HG03457 (cell line): ENCODE results near the gene PPFIA4.

Source experiments
- ATAC-seq: cut with Tn5 transposase; IDR thresholded peaks from one replicate; pipeline ENCODE4 v1.9.1; 2021; ENCODE audit warnings: moderate number of reproducible peaks; ENCODE audit not compliant: unreplicated experiment

PPFIA4 gene

DNA sequence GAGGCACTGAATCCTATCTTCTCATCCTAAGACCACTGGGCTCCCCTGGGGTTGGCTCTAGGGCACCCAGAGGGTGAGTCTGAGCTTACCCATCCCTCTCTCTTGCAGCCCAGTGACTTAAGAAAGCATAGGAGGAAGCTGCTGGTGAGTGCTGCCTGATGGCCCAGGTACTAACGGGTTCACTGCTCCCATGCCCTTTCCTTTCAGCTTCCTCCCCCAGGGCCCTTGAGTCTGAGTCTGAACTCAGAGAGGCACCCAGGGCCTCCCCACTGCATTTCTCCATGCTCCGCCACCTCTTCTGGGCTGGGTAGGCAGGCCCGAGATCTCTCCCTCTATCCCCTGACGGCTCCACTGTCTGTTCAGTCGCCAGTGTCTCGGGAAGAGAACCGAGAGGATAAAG lies 29.7 kb downstream of the PPFIA4 start:
- ATAC-seq = no peak

DNA sequence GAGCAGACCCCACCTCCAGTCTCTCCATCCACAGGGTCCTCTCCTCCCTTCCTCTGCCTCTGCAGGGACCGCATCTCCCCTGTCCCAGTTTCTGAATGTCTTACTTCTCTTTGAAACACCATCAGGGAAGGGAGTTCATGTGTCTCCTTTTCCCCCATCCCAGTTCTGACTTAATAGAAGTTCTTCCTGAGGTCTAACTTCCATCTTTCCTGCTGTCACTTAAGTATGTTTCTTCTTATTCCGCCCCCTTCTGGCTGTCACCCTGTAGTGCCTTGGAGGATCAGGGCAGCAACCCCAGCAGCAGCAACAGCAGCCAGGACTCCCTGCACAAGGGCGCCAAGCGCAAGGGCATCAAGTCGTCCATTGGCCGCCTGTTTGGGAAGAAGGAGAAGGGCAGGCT lies 30.2 kb downstream of the PPFIA4 start:
- no peak for ATAC-seq

DNA sequence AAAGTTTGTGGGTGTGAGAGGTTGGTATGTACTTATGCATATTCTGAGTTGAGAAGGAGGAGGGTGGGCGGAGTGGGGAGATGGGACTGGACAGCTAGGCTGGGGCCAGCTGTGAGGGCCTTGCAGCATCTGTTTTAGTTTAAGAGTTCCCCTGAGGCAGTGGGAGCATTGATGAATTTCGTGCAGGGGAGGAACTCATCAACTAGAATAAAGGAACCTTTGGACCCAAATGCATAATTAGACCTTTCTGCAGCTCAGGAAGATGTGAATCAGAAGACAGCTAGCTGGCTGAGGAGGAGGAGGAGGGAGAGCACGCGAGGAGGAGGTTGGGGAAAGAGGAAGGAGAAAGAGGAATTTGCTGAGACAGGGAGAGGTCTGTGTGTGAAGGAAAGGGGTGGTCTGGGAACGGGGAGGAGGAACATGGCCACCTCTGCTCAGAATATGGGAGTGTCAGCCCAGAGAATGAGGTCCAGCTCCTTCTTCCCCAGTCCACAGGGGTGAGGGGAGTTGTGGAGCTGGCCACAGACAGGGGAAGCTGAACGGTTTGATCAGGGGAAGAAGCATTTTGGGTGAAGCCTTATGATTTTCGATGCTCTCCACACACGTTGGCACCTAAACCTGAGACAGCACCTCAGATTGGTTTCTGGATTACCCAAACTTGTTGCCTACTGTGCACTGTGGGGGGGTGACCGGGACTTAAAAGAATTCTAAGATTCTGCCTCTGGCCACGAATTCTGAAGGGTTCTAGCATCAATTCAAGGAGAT lies 31.8 kb downstream of the PPFIA4 start:
- ATAC-seq = no peak

DNA sequence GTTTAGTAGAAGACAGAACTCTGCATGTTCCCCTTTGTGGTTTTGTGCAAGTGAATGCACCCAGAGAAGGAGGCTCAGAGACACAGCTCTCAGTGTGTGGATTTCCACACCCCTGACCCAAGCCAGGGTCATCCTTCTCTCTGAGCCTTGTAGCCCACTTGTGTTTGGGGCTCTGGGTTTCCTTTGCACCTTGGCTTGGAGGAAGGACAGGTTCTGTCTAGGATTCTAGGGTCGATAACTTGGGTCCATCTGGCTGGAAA lies 32.3 kb downstream of the PPFIA4 start:
- ATAC-seq = no peak

DNA sequence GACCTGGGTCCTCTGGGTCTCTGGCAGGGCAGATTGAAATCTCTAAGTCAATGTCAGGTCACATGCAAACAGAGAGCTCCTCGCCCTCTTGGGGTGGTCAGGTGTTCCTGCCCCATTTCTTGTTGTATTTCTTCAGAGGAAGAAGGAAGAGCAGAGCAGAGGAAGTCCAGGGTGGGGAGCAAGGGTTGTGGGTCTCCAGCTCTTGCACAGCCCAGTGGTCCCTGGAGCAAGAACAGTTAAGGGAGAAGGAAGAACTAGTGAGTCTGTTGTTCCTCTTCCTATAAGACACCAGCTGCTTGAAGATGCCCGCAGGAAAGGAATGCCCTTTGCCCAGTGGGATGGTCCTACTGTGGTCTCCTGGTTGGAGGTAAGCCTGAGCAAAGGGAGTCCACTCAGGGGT lies 33.2 kb downstream of the PPFIA4 start:
- ATAC-seq = no peak

DNA sequence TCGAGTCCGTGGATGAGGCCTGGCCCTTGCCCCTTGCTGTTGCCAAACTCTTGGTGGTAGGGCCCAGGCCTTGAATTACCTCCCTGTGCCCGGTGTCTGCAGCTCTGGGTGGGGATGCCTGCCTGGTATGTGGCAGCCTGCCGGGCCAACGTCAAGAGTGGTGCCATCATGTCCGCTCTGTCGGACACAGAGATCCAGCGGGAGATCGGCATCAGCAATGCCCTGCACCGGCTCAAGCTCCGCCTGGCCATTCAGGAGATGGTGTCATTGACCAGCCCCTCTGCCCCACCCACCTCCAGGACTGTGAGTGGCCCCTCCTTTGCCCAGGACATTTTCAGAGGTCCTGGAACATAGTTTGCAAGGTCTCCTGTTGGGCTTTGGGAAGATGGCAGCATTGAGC lies 33.8 kb downstream of the PPFIA4 start:
- no peak for ATAC-seq

DNA sequence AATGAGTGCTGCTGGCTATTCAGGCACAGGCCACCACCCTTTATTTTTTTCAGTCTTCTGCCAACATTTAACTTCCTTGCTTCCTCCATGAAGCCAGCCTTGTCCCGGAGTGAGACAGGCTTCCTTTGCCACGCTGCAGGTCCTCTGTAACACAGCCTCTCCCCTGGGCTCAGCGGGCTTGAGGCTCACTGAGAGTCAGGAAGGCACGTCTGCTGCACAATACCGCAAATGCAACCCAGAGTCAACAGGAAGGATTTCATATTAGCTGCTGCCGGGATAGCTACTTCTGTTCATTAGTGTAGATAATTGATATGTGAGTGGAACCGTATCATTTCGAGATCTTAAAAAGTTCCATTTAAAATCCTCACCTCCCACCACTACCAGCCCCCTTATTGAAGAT lies 37.0 kb downstream of the PPFIA4 start:
- no peak for ATAC-seq

DNA sequence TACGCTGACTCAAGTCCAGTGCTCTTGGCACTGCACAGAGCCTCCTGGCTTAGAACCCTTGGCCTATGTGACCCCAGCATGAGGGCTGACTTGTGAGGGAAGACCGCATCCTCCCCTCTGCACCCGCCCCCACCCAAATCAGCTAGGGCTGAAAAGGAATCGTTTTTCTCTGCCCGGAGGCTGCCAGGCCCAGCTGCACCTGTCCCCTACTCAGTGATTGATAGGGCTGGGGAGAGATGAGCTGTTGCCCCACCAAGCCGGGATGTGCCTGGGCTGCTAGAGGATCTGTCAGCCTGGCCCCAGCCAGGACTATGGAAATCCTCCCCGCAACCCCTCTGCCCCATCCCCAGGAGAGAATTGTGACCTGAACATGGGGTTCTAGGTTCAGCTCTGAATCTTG lies 38.9 kb downstream of the PPFIA4 start:
- no peak for ATAC-seq

DNA sequence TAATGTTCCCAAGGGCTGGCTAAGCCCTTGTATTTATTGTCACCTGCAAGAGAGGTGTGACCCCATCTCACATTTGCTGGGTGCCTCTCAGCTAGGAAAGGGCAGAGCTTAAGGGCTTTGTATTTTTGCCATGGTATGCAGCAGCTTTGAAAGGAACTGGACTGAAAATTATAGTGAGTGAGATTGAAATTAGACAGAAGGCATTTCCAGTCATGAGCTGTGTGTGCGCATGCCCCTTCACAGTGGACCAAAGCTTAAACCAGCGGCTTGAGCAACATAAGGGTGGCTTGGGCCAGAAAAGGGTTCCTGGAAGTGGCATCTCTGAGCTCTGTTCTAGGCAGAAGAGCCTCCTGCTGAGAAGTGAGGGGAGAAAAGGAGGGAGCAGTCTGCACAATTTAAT lies 39.7 kb downstream of the PPFIA4 start:
- ATAC-seq = no peak

DNA sequence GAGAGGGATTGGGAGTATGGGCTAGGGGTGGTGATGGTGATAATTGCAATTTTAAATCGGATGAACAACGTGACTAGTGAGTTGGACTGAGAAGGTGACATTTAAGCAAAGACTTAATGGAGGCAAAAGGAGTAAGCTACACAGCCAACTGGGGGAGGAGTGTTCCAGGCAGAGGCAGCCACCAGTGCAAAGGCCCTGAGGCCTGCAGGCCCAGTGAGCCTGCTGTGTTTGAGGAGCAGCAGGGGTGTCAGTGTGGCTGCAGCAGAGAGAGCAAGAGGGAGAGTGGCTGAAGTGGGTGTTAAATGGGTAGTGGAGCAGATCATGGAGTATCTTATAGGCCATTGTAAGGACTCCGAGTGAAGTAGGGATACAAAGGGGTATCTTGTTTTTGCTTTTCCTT lies 40.7 kb downstream of the PPFIA4 start:
- no peak for ATAC-seq

DNA sequence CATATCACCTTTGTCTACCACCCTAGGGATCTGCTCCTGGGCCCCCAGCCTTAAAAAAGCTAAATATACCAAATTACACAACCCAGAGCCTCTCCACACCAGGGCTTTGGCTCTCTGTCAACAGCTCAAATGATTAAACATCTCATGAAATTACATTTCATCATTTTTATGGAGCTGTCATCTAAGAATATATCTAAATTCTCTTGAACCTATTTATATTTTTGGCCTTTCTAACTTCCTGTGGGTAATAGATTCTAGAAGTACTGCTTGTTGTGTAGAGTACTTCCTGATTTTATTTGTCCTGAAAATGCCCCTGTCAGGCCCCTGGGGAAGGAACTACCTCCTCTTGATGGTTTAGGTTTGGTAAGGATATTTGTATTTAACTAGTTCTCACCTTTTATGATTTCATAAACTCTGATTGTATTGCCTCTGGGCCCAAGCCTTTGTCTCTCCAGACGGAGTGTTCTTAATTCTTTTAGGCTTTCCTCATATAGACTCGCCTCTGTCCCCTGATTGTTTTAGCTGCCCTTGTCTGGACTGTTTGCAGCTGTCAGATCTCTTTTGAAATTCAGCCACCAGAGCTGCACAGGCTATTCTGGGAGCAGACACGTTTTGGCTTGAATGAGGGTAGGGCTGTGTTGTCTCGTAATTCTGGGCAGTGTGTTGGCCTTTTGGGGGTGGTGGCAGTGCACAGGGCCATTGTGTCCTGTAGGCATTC lies 42.9 kb downstream of the PPFIA4 start:
- ATAC-seq = no peak

DNA sequence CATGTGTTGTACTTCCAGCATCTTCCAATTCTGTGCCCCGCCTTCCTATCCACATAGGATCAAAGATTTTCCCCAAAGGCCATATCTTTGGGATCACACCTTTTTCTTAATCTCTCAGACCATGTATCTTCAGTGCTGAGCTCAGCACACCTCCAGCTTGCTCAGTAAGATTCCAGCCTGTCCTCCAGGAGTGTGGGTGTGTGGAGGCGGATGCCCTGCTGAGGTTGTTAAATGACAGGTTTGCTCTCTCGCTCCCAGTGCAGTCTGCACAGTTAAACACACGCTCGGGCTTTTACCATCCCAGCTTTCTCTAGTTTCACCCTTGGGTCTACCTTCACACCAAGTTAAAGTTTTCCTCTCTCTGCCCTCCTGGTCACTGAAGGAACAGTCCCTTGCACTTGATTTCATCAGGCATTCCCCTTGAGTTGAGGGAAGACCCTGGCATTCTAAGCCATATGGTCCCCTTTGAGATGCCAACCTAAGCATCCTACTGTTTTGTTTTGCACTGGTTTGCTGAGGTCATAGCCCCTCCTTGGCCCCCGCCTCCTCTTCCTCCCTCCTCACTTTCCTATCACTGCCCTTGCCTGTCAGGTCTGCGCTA lies 45.8 kb downstream of the PPFIA4 start:
- no peak for ATAC-seq

DNA sequence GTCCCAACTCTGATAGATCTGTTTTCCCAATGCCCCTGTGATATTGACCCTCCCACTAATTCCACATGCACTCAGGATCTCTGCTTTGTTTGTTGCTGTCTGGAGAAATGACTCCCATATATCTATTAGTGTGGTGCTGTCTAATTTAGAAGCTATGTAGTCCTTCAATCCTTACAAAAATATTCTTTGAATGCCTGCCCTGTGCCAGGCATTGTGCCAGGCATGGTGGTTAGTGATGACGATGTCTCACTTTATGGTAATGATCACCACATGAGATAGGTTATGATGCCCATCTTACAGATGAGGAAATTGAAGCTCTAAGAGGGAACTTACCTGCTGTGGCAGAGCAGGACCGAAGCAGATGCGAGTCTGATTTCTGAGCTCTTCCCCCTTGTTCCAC lies 46.6 kb downstream of the PPFIA4 start:
- no peak for ATAC-seq

DNA sequence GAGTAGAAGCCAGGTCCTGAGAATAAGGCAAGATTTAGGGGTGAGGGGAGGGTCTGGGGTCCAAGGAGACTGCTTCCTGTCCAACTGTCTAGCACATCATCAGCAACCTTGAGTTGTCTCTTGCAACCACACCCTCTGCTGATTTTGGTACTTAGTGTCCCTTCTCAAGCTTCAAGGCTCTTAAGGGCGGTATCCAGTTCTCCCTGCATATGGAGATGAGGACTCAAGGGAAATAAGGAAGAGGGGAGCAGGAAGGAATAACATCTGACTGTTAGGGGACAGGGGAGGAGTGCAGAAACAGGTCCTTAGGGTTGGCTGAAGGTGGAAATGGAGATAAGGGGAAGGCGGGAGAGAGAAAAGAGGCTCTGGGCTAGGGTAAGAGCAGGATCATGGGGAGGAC lies 47.2 kb downstream of the PPFIA4 start:
- no peak for ATAC-seq

DNA sequence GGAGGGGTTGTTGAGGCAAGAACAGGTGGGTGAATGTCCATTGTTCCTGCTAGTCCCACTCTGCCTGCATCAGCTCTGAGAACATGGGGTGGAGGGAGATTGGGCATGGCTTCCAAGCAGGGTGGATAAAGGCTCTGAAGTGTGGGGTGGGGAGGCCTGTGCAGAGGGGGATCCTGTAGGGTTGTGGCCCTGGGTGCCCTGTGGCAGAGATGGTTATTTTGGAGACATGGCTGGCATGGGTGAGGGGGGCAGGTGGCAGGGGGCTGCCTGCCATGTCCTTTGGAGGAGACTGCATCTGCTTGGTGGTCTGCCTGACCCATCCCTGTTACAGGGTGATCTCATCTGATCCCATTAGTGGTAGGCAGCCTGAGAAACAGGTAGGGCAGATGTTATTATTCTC lies 48.3 kb downstream of the PPFIA4 start:
- no peak for ATAC-seq

DNA sequence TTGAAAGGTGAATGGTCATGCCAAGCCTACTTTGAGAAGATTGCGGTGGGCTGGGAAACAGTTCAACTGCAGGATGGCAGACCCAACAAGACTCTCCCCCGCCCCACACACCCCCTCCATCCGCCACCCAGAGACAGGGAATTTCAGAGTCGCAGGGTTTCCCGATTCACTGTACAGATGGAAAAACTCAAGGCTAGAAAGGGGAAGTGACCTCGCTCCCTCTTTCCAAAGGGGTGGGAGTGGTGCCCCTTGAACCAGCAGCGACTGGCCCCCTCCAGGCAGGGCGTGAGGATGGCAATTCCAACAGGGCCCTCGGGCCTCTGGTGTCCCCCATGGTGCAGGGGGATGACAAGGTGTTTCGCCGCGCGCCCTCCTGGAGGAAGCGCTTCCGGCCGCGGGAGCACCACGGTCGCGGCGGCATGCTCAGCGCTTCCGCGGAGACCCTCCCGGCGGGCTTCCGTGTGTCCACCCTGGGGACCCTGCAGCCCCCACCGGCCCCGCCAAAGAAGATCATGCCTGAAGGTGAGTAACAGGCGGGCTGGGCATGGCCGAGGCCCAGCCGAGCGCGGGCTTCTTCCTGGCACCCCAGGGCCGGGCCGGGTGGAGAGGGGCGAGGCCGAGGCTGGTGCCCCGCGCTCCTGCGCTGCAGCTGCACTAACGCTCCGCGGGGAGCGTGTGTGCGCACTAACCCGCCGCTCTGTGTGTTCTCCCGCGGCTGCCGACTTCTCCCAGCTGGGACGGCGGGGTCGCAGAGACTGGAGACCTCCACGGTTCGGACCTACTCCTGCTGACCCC lies 49.1 kb downstream of the PPFIA4 start:
- no peak for ATAC-seq

DNA sequence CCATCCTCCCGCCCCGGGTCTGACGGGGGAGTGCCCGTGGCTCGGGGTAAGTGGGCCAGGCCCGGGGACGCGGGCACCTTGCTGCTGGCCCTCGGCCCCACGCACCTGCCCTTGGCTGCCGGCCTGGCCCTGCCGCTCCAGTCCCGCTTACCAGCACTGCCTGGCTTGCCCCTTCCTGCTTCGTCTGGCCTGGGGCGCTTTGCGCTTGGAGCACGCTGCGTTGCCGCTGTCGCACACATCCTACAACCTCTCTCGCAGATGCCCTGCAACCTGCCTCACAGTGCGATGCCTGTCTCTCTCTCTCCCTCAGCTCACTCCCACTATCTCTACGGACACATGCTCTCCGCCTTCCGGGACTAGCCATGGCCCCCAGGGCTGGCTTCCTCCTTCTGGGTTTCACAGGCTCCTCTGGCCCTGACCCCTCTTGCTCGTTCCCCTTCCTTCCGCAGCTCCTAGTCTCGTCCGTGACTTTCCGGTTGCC lies 49.8 kb downstream of the PPFIA4 start:
- no peak for ATAC-seq

DNA sequence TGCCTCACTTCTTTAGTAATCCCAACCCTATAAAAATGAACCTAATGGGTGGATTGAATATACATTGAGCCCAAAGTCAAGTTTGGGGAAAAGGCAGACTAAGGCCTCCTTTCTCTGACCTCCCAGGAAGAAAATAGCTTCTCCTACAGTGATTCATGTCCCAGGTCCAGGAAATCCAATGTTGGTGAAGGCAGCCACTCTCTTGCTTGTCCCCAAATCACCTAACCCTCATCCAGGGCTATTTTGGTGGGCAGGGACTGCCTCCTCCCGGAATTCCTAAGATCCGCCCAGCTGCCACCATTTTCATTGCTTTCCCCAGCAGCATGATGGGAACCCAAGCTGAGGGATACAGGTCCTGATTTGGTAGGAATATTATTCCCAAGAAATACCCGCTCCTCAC lies 51.1 kb downstream of the PPFIA4 start:
- ATAC-seq = no peak

DNA sequence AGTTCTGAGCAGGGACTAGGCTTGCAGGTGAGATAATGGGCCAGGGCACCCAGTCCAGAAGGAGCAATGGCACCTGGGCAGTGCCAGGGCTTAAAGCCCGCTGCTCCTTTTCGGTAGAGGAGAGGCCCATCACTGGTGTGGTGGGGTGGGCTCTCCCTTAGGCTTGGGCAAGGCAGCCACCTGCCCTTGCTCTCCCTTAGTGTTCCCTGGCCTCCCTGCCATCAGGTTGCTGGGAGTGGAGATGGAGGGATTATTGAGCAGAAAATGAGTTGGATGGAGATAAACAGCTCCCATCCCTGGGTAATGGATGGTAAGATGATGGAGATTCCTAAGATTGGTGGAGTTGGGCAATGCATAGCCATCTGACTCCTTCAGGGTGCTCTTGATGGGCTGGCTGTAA lies 51.7 kb downstream of the PPFIA4 start:
- no peak for ATAC-seq

DNA sequence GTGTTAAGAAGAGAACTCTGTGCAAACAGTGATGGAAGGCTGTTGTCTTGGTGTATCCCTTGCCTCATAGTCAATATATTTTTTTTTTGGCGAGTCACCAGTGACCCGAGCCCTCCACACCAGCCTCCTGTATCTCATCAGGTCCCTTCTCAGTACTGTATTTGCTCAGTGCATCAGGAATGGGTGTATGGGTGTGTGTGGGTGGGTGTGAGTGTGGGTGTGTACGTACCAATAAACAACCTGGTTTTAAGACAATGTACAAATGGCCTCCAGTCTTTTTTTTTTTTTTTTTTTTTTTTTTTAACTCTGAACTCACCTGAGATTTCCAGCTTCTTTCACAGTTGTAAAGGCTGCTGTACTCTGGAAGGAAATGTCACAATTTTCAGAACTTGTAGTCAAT lies 52.2 kb downstream of the PPFIA4 start:
- no peak for ATAC-seq

DNA sequence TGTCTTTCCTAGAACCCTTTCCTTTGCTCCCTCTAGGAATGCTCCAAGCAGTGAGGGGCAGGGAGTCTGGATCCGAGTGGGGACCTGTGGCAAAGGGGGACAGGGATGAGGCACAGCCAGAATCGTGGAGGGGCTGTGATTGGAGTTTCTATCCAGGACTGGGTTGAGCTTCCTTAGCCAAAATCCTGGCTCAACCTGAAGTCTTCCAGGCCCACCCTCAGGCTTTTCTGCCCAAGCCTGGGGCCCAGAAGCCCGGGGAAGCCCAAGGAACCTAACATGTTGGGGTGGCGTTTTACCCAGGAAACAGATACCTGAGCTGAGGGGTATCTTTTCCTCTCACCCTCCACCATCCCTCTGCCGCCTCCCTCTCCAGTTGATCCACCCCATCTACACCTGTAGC lies 54.2 kb downstream of the PPFIA4 start:
- ATAC-seq = no peak
